ENCODE measurements around the gene RAI1.

Gene RAI1

GRCh38 chr17:17721140-17721668 lies 39.9 kb downstream of the RAI1 start:
- no peak for DNase-seq

GRCh38 chr17:17722081-17722905 lies 41.0 kb downstream of the RAI1 start:
- no peak for DNase-seq

- no peak for DNase-seq
Observed at GRCh38 chr17:17722906-17723353, 41.7 kb downstream of the RAI1 start.

- DNase-seq, result peak; percentile 46
Observed at GRCh38 chr17:17723354-17724261, 42.4 kb downstream of the RAI1 start.

- no peak for DNase-seq
Observed at GRCh38 chr17:17724307-17725010, 43.2 kb downstream of the RAI1 start.

GRCh38 chr17:17725011-17725751 lies 43.9 kb downstream of the RAI1 start:
- no peak for DNase-seq

GRCh38 chr17:17725752-17726457 lies 44.6 kb downstream of the RAI1 start:
- no peak for DNase-seq

- DNase-seq, result no peak
Observed at GRCh38 chr17:17726458-17727060, 45.3 kb downstream of the RAI1 start.

GRCh38 chr17:17727111-17727659 lies 45.9 kb downstream of the RAI1 start:
- no peak for DNase-seq

GRCh38 chr17:17728146-17728545 lies 46.9 kb downstream of the RAI1 start:
- no peak for DNase-seq

- DNase-seq, result no peak
Observed at GRCh38 chr17:17728550-17729251, 47.4 kb downstream of the RAI1 start.

GRCh38 chr17:17729620-17730249 lies 48.5 kb downstream of the RAI1 start:
- no peak for DNase-seq

GRCh38 chr17:17730250-17730935 lies 49.1 kb downstream of the RAI1 start:
- no peak for DNase-seq

GRCh38 chr17:17732444-17732843 lies 51.2 kb downstream of the RAI1 start:
- no peak for DNase-seq

- no peak for DNase-seq
Observed at GRCh38 chr17:17732892-17733670, 51.8 kb downstream of the RAI1 start.

- no peak for DNase-seq
Observed at GRCh38 chr17:17736205-17737183, 55.2 kb downstream of the RAI1 start.
